Activated CD8-positive, alpha-beta T cell treated with anti-CD3 and anti-CD28 coated beads for 36 hours (primary cell): ENCODE measurements around the gene SVIP. TPM values are rescaled to one million over a fixed set of nuclear protein-coding genes. Genes with fewer than 3 reads are reported as not detected.

Experiments used
- ATAC-seq: fragments of 200-7000 bp; cut with Tn5 transposase; one replicate; pipeline ENCODE4 v1.10.0; 2021; ENCODE audit warnings: mild to moderate bottlenecking, moderate library complexity
- CTCF ChIA-PET: fragments of 350-600 bp; sonication (Branson Sonifier 250); formaldehyde crosslinking; loops from one replicate; lab custom pipeline; 2021; ENCODE audit warnings: antibody characterized with exemption; lab: Charles Lee
- POLR2A ChIA-PET: fragments of 350-600 bp; sonication (Branson Sonifier 250); formaldehyde crosslinking; loops from one replicate; lab custom pipeline; 2021; ENCODE audit warnings: antibody characterized with exemption; lab: Charles Lee
- DNase-seq: peaks from one replicate; pipeline ENCODE4 v3.0.0-alpha.2; 2020
- H3K27ac Mint-ChIP-seq: one replicate; pipeline ENCODE4 v1.8.0; 2021; ENCODE audit warnings: mild to moderate bottlenecking, mixed read lengths
- H3K27me3 Mint-ChIP-seq: one replicate; pipeline ENCODE4 v1.8.0; 2021; ENCODE audit warnings: mixed read lengths
- H3K36me3 Mint-ChIP-seq: one replicate; pipeline ENCODE4 v1.8.0; 2021; ENCODE audit warnings: low read depth, mixed read lengths
- H3K4me1 Mint-ChIP-seq: one replicate; pipeline ENCODE4 v1.8.0; 2021; ENCODE audit warnings: low read depth, mixed read lengths
- H3K4me3 Mint-ChIP-seq: one replicate; pipeline ENCODE4 v1.8.0; 2021; ENCODE audit warnings: mild to moderate bottlenecking, moderate library complexity, mixed read lengths
- H3K9me3 Mint-ChIP-seq: one replicate; pipeline ENCODE4 v1.8.0; 2021; ENCODE audit warnings: mixed read lengths
- intact Hi-C: fragments of 100-400 bp; cut with micrococcal nuclease; formaldehyde crosslinking; loops from one replicate; pipeline ENCODE4 v1.10.0; 2022
- total RNA-seq, 2 experiments: library from RNA; stranded (reverse); gene quantifications; one replicate each; pipeline ENCODE4 v1.2.3, GENCODE V29; 2021
- TF ChIP-seq, protein P1 (sequence below): fragments of 200-600 bp; IDR thresholded peaks from one replicate; pipeline ENCODE4 v1.8.0; 2022; ENCODE audit warnings: antibody characterized with exemption, mild to moderate bottlenecking

Gene SVIP
- total RNA-seq, 2 experiments from 2014 or later: 62.9 to 65.9 TPM

- H3K4me1 Mint-ChIP-seq: peaks cover 15% of the 10 kb centered on the region
- intact Hi-C loops: no loop called here
- POLR2A ChIA-PET: interaction anchor here (2.0 kb wide), 1 partner anchor 205 kb away, joined by 11 read pairs; the partner anchor contains the start of gene FANCF
- H3K27ac Mint-ChIP-seq: no peak overlapping the region
- H3K4me3 Mint-ChIP-seq: peak overlapping the region; percentile 87
- TF ChIP-seq, protein P1, sequence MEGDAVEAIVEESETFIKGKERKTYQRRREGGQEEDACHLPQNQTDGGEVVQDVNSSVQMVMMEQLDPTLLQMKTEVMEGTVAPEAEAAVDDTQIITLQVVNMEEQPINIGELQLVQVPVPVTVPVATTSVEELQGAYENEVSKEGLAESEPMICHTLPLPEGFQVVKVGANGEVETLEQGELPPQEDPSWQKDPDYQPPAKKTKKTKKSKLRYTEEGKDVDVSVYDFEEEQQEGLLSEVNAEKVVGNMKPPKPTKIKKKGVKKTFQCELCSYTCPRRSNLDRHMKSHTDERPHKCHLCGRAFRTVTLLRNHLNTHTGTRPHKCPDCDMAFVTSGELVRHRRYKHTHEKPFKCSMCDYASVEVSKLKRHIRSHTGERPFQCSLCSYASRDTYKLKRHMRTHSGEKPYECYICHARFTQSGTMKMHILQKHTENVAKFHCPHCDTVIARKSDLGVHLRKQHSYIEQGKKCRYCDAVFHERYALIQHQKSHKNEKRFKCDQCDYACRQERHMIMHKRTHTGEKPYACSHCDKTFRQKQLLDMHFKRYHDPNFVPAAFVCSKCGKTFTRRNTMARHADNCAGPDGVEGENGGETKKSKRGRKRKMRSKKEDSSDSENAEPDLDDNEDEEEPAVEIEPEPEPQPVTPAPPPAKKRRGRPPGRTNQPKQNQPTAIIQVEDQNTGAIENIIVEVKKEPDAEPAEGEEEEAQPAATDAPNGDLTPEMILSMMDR: no peak
- no peak for ATAC-seq
- H3K27me3 Mint-ChIP-seq: no peaks in the 10 kb centered on the region
- peaks cover 7% of the 10 kb centered on the region for H3K36me3 Mint-ChIP-seq
- no peaks in the 10 kb centered on the region for H3K9me3 Mint-ChIP-seq
- no peak for DNase-seq
- CTCF ChIA-PET: interaction anchor here (1.2 to 2.8 kb wide), 10 partner anchors 8 to 86 kb away, joined by 3 to 14 read pairs (median 4); no protein-coding TSS in a partner anchor
These were observed 447 bp upstream of the SVIP start for GRCh38 chr11:22830082-22830414.

- TF ChIP-seq, protein P1: no peak
- Mint-ChIP-seq H3K4me3 (peak overlapping the region; percentile 87), H3K9me3 (no peaks in the 10 kb centered on the region), H3K36me3 (peaks cover 18% of the 10 kb centered on the region), H3K4me1 (peaks cover 15% of the 10 kb centered on the region), H3K27me3 (no peaks in the 10 kb centered on the region), H3K27ac (peak overlapping the region; percentile 92)
- ChIA-PET POLR2A (interaction anchor here (1.4 to 2.0 kb wide), 3 partner anchors 15 to 203 kb away, joined by 3 to 11 read pairs (median 3); partner anchors contain the start of gene FANCF), CTCF (interaction anchor here (1.0 to 2.8 kb wide), 7 partner anchors 10 to 157 kb away, joined by 3 to 14 read pairs (median 5); no protein-coding TSS in a partner anchor)
- intact Hi-C loops: no loop called here
- DNase-seq (no peak), ATAC-seq (no peak)
These were observed 1.2 kb downstream of the SVIP start for GRCh38 chr11:22828373-22828772.

DNA sequence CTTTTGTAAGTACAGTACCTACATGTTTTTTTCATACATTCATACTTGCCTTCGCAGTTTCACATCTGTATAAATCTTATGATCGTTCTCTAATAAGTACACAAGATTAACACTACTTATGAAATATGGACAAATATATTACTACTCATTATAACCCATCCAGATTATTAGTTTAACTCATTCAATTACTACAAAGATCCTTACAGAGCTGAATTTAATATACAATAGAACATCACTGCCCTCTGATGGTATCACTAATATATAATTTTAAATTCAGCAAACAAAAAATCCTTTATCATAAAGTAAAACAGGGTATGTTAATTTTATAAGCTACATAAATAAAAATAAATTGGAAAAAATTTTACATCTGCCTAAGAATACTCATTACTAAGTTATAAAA is 7.4 kb downstream of the SVIP start:
- CTCF ChIA-PET: interaction anchor here (1.5 kb wide), 1 partner anchor 34 kb away, joined by 7 read pairs; no protein-coding TSS in a partner anchor

DNA sequence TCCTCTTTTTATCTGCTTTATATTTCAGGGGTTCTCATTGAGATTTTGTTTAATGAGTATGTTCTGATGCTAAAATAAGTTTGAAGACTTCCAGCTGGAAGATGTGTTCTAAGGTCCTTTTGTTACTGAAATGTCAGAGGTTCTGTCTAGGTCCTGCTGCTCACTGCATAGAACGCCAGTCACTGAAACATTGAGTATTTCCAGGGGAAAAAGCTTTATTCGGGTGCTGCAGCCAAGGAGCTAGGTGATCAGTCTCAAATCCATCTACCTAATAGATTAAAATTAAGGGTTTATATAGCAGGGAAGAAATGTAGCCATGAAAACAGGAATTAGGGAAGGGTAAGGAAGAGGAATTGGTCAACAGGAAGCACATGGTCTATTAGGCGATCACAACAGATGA is 19.7 kb downstream of the SVIP start:
- H3K4me1 Mint-ChIP-seq: no peaks in the 10 kb centered on the region
- peaks cover 13% of the 10 kb centered on the region for H3K9me3 Mint-ChIP-seq
- intact Hi-C loops: no loop called here
- no peak overlapping the region for H3K27ac Mint-ChIP-seq
- TF ChIP-seq, protein P1: no peak
- POLR2A ChIA-PET: interaction anchor here (1.4 kb wide), 1 partner anchor 19 kb away, joined by 3 read pairs; no protein-coding TSS in a partner anchor
- peaks cover 5% of the 10 kb centered on the region for H3K36me3 Mint-ChIP-seq
- H3K27me3 Mint-ChIP-seq: peaks cover 3% of the 10 kb centered on the region
- H3K4me3 Mint-ChIP-seq: no peak overlapping the region
- CTCF ChIA-PET: interaction anchor here (1.6 to 2.4 kb wide), 2 partner anchors 19 to 22 kb away, joined by 4 to 6 read pairs; partner anchors contain the start of gene SVIP
- DNase-seq (no peak), ATAC-seq (no peak)

More for the DNA sequence above, 7.4 kb downstream of the SVIP start:
- H3K4me3 Mint-ChIP-seq: no peak overlapping the region
- peaks cover under 1% of the 10 kb centered on the region for H3K4me1 Mint-ChIP-seq
- DNase-seq: no peak
- POLR2A ChIA-PET: no interaction called here
- TF ChIP-seq, protein P1: no peak
- H3K9me3 Mint-ChIP-seq: peaks cover 8% of the 10 kb centered on the region
- H3K27ac Mint-ChIP-seq: no peak overlapping the region
- intact Hi-C loops: no loop called here
- no peak for ATAC-seq
- H3K36me3 Mint-ChIP-seq: peaks cover 60% of the 10 kb centered on the region
- no peaks in the 10 kb centered on the region for H3K27me3 Mint-ChIP-seq

DNA sequence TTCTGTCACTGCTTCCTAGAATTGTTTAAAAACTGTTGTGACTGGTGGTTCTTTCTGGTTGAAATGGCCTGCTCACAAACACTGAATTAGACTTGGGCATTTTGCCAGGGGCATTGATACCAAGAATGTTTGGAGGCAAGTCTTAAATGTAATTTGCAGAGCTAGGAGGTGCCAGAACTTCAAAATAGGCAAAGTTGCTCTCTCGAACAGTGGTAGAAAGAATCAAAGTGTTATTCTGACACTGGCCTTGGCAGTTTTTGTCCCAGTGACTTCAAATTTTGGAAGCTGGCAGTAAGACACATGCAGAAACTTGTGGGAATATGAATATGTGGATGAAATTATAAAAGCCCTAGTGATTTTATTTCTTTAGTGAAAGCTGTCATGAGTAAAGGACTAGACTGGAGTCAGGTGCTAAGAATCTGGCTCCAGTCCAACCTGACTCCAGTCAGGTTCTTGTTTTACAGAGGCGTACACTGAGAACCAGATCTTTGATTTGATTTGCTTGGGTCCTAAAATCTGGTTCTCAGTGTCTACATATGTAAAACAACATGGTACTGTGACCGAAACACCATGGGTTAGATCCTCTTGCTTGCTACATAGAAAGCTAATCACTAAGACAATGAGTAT is 20.9 kb downstream of the SVIP start:
- H3K27me3 Mint-ChIP-seq: peaks cover 3% of the 10 kb centered on the region
- CTCF ChIA-PET: interaction anchor here (0.7 kb wide), 1 partner anchor 21 kb away, joined by 3 read pairs; the partner anchor contains the start of gene SVIP
- H3K27ac Mint-ChIP-seq: no peak overlapping the region

More for the DNA sequence above, 20.9 kb downstream of the SVIP start:
- intact Hi-C loops: no loop called here
- POLR2A ChIA-PET: no interaction called here
- peaks cover 5% of the 10 kb centered on the region for H3K36me3 Mint-ChIP-seq
- H3K4me3 Mint-ChIP-seq: no peak overlapping the region
- H3K9me3 Mint-ChIP-seq: peaks cover 11% of the 10 kb centered on the region
- ATAC-seq (no peak), DNase-seq (no peak)
- no peaks in the 10 kb centered on the region for H3K4me1 Mint-ChIP-seq
- TF ChIP-seq, protein P1: no peak
